HG02943 (cell line): ENCODE results near the gene AFG3L2.

Experiments
- ATAC-seq: cut with Tn5 transposase; IDR thresholded peaks from one replicate; pipeline ENCODE4 v1.9.1; 2021; ENCODE audit warnings: mild to moderate bottlenecking, low read depth, moderate library complexity; ENCODE audit not compliant: unreplicated experiment

Gene AFG3L2

DNA sequence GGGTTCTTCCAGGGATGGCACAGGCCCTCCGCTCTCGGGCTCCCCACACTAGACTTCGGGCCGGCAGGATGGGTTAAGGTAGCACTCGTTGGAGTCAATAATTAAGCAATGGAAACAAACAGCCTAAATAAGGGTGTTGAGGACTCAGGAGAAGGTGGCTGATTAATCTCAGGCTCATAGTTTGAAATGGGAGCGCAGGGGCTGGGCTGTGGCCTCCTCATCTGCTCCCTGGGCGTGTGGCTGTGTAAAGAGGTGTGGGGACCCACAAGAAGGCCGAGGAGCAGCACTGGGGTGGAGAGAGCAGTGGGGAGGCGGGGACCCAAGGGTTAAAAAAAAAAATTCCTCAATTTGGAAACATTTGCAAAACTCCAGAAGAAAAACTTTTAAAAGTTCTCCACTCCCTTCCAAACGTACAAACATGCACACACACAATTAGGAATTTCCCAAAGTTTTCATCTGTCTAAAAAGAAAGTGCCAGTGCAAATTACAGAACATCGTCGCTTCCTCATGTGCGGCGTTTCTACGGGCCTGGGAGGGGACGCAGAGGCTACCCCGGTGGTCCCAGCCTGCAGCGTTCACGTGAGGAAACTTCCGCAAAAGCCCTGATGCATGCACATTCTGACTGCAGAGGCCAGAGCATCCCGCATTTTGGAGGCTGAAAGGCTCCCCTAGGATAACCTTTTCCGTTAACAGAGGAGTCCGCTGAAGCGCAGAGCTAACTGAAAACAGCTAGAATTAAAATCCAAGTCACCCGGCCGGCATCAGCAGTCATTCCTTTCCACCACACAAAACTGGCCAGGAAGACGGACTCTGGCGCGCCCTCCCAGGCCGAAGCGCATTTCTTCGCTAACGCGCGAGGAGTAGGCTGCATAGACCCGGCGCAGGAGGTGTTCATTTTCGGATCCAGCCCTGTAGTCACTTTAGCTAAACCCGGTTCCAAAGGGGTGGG, 70.0 kb downstream of the AFG3L2 start:
- ATAC-seq, result no peak

DNA sequence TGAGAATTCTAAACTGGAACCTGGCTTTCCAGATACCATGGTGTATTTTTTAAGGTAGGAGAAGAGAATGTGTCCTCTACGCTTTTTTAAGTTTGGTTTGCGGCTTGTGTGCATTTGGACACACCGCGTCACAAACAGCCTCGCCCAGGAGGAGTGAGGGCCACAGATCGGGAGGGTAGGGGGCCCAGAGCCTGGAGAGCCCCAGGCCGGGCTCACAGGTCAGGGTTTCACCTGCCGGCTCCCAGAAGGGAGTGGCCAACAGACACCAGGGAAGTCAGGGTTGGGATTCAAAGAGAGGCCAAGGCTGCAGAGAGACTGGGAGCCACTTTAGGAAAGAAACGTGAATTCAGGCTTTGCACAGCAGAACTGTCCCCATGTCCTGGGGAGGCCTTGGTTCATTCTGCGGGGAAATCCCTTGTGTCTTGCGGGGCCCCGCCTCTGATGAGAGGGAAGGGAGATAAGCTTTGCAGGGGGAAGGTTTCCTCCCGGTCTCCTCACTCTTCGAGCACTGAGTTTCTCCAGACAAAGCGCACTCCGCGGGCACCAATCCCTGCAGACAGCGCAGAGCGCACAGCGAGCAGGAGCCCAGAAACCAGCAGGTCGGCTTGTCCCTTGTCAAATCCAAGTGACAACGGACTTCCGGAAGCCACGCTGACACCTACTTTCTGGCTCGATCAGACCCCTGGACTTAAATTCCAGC, 70.9 kb downstream of the AFG3L2 start:
- ATAC-seq, result no peak

DNA sequence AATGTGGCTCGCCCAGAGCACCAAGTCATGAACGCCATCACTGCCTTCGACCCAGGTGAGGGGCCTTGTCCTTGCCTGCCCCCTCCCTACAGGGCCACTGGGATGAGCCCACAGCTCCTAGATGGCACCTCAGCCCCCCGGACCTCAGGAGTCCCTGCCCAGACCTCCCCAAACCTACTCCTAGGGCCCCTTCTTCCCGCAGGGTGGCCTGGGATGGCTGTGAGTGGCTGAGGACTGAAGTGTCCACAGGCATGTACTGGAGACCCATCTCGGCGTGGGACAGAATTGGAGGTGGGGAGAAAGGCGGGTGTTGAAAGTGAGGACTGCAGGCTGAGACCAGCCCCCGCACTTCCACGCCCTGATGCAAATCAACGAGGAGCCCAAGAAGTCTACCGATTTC, 71.8 kb downstream of the AFG3L2 start:
- ATAC-seq, result no peak

DNA sequence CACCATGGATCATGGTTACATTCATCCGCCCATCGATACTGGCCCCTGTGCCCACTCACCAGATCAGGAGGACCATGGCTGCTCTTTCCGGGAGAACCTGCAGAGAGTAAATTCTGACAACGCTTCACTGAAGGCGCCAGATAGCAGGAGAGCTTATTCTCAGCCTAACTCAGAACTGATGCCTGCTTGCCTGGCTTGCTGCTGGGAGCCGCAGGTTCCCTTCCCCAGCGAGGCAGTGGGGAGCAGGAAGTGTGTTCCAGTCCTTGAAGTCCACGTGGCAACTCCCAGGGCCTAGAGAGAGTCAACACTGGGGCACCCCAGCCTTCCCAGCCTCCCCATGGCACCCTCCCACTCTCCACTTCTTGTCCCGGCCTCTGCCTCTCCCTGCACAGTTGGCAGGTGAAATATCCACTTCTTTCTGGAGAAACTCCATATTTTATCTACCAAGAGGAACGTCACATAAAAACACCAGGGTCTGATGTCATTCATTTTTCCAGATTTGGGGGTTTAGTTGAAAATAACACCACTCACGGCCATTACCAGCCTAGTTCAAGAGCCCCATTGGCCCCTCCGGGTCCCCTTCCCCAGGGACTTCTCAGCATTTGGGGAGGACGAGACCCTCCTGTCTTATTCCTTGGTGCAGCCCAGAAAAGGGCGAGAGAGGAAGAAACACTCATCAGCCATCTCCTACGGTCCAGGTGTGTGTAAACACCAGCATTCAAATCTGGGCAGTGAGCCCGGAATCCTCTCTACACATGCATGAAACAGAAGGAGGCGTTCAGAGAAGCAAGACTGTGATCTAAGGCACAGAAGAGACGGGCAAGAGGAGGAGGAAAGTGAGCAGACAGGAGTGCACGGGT, 72.4 kb downstream of the AFG3L2 start:
- ATAC-seq, result no peak

DNA sequence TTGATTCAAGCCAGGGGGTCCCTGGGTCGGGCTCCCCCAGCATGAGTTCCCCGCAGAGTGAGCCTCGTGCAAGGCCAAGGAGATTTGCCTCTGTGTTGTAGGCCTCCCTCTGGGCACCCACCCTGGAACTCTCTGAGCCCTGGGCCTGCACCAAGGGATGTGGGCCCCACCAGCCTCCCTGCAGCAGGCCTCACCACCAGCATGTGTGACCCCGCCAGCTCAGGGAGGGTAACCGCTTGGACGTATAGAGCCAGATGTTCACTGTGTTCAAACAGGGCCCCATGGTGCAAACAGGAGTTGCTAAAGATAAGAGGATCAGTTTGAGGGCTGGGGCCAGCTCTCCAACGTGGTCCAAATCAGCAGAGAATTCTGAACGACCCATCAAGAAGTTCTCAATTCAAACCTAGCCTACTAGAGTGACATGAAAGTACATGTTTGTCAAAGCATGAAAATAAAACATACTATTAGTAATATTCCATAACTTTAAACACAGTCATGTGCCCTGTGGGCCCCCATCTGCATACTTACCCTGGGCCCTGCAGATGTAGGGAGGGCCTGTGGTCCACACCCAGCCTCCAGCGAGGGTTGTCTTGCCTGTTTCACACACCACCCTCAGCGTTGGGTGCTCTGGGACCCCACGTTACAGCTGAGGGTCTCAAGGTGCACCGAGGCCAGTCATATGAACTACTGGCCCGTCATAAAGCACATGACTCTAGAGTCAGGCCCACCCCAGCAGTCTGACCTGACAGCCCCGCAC, 74.5 kb downstream of the AFG3L2 start:
- ATAC-seq, result no peak

DNA sequence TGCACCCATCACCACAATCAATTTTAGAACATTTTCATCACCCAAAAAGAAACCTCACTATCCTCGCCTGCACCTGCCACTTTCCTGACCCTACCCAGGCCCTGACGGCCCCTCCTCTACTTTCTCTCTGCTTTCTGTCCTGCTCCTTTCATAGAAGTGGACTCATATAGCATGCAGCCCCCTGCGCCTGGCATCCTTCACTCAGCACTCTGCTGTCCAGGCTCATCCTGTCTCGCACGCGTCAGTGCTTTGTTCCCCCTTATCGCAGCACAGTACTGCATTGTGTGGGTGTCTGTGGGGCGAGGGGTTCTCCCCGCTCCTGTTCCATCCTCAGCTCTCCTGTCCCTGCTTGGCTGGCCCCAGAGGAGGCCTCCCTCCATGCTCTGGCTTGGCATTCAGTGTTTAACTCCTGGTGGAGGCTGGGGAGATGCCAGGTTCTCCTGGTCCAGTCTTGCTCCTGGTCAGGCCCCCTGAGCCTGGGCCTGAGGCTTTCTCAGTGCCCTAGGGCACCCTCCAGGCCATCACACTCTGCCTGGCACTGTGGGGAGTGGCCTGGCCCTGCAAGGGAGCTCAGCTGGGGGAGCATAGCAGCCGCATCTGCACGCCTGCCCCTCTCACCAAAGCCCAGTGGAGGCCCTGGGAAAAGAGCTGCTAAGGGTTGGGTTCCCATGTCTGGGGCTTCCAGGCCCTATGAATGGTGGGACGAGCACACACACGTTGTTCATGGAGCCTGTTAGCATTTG, 75.6 kb downstream of the AFG3L2 start:
- ATAC-seq, result no peak

DNA sequence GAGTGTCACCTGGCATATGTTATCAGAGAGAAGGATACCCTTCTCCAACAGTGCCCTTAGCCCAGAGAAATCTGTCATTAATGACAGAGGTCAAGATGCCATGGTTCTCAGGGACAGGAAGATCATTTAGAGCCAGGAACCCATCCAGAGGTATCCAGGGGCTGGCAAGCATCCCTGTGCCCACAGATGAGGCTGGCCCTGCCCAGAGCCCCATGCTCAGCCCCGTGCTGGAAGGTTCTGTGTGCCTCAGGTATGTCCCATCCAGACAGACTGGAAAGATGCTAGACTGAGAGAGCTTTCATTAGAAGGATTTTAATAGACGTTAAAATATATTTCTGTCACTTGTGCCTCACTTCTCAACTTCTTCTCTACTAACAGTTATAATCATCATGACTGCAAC, 77.2 kb downstream of the AFG3L2 start:
- no peak for ATAC-seq

DNA sequence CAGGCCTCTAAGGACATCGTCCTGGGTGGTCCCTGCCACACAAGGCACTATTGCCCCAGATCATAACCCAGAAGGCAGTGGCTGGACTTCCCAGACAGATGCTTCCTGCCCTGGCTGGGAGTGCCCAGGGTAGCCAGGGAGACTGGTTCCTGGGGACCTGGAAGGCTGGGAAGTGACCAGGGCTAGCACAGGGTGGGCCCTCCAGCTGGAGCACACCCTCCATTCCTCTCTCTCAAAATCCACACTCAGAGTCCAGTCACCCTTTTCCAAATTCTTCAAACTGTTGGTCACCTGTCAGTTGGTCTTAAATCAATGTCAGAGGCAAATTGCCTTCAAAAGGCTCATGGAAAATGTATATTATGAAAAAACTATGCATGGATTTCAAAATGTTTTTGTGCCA, 80.6 kb downstream of the AFG3L2 start:
- ATAC-seq, result no peak

DNA sequence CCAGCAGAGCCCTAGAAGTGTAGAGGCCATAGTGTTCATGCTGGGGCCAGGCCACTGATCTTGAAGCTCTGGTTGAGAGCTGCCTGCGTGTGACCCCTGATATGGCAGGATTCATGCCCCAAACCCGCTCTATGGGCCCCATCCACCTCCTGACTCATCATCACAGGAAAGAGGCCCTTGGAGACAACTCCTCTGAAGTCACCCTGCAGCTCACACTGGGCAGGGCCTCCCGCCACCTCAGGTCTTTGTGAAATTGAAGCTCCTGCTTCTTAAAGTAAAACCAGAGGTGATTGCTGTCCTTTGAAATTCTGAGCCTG, 81.0 kb downstream of the AFG3L2 start:
- no peak for ATAC-seq

DNA sequence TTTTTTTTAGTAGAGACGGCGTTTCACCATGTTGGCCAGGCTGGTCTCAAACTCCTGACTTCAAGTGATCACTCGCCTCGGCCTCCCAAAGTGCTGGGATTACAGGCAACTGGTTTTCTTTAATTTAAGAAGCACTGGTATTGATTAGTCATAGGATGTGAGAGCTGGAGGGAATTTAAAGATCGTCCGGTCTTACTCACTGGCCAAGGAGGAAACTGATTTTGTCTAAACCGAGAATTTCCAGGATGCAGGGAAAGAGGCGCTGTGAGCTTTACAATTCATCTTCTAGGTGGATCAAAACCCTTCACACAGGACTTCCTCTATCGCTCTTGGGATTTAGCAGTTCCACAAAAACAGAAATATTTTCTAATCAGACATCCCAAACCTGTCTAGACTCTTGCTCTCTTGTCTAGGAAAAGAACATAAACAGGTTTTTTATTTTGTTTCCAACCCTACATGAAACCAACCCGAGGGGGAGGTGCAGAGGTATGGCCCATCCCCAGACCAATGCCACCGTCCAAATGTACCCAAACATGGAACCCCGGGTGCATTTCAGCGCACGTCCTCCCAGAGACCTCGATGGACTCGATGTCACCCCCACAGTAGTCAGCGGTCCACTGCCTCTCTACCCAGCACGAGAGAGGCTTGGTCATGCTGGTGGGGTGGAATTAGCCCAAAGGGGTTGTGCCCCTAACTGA, 81.5 kb downstream of the AFG3L2 start:
- no peak for ATAC-seq

DNA sequence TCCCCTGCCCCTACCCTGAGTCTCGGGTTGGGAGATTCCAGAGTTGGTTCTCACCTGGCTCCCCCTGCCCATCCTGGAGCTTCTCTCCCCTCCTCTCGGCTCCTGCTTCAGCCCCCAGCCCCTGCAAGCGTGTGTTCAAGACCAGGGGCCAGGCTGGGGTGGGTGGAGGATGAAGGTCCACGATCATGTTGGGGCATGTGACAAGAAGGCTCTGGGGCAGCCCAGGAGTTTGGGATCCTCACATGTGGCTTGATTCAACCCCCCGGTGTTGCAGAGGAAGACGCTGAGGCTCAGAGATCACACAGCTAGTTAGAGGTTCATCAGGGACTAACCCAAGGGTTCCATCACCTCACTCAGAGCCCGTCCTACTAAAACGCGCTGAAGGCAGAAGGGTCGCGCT, 83.2 kb downstream of the AFG3L2 start:
- ATAC-seq, result no peak

DNA sequence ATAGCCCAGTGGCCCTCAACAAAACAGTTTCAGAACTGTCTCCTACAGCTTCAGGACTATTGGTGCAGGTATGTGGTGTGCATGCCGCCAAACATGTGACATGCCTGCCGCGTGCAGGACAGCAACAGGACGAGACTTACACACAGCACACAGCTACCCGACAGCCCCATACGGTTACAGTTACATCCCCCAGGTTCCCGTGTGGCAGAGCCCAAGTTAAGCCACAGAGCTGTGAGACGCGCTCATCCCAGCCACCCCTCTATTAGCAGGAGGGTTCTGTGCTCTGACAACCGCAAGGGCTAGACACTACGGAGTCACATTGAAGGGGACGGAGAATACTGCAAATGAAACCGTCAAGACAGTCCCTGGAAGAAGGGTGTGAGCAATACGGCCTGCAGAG, 85.3 kb downstream of the AFG3L2 start:
- ATAC-seq, result no peak

DNA sequence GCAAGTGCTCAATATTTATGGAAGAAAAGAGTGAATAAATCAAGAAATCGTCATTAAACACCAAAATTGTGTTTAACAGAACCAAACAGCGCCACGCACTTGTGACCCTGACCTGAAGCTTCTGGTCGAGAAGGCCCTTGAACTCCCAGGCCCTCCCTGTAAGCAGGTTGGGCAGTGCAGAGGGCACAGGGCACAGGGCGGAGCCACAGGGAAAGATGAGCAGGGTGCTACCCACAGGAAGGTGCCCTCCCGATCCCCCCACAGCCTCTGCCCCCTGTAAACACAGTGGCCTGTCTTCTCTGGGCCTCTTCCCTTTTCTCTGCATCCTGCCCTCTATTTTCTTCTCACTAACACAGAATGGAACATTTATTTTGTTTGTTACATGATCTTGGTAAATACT, 85.9 kb downstream of the AFG3L2 start:
- no peak for ATAC-seq

DNA sequence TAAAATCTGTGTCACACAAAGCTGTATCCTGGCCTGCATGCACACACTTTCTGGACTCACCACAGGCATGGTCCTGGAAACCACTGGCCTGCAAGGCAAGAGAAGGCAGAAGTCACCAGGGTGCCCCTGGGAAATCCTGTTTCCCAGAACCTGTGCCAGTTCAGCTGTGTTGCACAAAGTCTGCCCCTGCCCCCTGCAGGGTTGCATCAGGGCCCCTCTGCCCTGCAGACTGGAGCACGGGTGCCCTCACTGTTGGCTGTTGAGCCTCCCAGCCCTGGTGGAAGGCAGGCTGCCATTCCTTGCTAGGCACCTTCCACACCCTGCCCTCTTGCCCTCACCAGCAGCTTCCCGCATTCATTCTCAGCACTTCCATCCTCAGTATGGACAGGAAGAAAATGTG, 86.9 kb downstream of the AFG3L2 start:
- no peak for ATAC-seq

DNA sequence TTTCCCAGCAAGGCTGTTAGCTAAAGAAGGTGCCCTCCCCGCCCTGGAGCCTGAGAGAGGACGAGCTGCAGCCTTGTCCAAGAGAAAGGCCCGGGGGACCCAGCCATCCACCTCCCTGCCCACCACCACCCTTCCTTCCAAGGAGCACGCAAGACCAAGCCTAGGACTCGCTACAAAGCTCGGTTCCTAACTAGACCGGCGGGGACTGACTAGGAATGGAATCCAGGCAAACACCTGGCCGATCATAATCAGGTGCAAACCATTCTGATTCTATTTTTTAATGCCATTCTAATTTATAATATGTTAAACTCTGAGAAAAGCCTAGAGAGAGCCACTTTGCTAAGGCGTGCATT, 88.6 kb downstream of the AFG3L2 start:
- ATAC-seq, result no peak

DNA sequence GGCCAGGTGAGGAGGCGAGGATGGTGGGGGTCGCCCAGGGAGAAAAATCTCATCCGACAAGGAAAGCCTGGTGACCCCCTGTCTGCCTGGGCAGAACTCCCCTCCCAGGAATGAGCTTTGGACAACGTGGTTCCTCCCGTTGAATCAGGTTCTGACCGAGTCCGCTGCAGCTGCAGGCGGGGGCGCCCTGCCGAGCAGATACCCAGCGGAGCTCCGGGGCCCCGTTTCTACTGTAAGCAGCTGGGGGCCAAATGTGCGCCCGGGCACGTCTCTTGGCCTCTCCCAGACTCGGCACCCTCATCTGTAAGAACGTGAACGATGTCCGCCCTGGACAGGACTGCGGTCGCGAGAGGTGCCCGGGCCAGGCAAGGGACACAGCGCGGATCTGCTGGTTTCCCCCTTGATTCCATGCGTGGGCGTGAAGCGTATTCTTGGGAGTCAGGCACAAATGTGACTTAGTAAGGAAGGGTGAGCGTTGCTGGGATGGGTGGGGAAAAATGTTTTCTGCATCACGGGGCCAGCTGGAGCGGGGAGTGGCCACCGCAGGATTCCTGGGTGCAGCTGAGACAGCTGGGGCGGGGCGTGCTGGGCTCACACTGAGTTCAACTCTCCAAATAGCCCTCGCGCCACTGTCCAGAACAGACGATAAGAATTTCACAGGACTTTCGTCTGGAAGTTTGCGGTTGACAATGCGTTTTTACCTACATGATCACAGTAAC, 89.2 kb downstream of the AFG3L2 start:
- ATAC-seq, result no peak

DNA sequence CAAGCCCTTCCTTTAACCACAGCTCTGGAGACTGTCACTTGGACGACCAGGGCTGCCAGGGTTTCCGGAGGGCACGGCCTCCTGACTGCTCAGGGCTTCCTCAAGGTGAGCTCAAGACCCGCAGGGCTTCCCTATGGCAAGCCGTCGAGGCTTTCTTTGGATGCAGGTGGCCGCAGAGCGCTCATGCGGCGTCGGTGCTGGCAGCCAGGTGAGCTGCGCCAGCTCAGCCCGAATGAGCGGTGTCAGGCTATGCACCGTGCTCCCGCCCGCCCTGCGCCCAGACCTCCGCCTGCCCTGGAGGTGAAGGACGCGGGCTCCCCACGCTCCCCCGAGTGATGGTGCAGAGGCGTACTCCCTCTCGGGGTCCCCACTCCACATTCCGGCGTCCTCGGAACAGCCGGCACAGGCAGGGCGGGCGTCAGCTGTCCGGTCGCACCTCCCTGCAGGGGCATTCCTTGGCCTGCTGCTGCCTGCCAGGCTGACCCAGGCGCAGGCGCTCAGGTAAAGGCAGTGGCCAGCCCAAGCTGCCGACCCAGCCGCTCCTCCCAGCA, 89.8 kb downstream of the AFG3L2 start:
- ATAC-seq, result no peak

DNA sequence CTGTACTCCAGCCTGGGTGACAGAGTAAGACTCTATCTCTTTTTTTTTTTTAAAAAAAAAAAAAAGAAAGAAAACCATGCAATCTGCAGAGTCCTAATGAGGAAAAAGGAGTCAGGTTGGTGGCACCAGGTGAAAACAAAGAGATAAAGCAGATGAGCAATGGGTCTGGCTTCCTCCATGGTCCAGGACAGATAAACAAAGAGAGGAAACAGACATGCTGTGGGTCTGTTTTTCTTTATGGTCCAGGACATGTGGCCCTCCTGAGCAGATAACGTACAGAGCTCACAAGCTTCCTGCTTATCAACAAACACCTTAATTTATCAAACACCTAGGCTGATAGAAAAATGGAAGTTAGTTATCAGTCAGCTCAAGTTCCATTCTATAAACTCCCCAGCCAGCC, 93.4 kb downstream of the AFG3L2 start:
- ATAC-seq, result no peak
